Measurements from ENCODE around the gene ST6GAL2. TPM values are rescaled to one million over a fixed set of nuclear protein-coding genes. Genes with fewer than 3 reads are reported as not detected.

Gene ST6GAL2
- total RNA-seq, 1 donor from 2014 or later: not detected

GRCh38 chr2:106828119-106828518 lies 57.8 kb downstream of the ST6GAL2 start:
- DNase-seq (ENCODE audit: low read depth, low spot score): no peak

- DNase-seq (ENCODE audit: low read depth, low spot score): no peak
Observed at GRCh38 chr2:106827158-106827557, 58.8 kb downstream of the ST6GAL2 start.

GRCh38 chr2:106825161-106825560 lies 60.8 kb downstream of the ST6GAL2 start:
- no peak for DNase-seq (ENCODE audit: low read depth, low spot score)

GRCh38 chr2:106816974-106817373 lies 69.0 kb downstream of the ST6GAL2 start:
- no peak for DNase-seq (ENCODE audit: low read depth, low spot score)

GRCh38 chr2:106812841-106813240 lies 73.1 kb downstream of the ST6GAL2 start:
- no peak for DNase-seq (ENCODE audit: low read depth, low spot score)

GRCh38 chr2:106812383-106812782 lies 73.6 kb downstream of the ST6GAL2 start:
- no peak for DNase-seq (ENCODE audit: low read depth, low spot score)

GRCh38 chr2:106805716-106806115 lies 80.3 kb downstream of the ST6GAL2 start:
- no peak for DNase-seq (ENCODE audit: low read depth, low spot score)

GRCh38 chr2:106804161-106804560 lies 81.8 kb downstream of the ST6GAL2 start:
- no peak for DNase-seq (ENCODE audit: low read depth, low spot score)

GRCh38 chr2:106800976-106801655 lies 84.9 kb downstream of the ST6GAL2 start:
- DNase-seq (ENCODE audit: low read depth, low spot score): no peak

GRCh38 chr2:106800180-106800579 lies 85.8 kb downstream of the ST6GAL2 start:
- no peak for DNase-seq (ENCODE audit: low read depth, low spot score)

- DNase-seq (ENCODE audit: low read depth, low spot score): no peak
Observed at GRCh38 chr2:106798826-106799552, 87.0 kb downstream of the ST6GAL2 start.

GRCh38 chr2:106797494-106797893 lies 88.5 kb downstream of the ST6GAL2 start:
- no peak for DNase-seq (ENCODE audit: low read depth, low spot score)

GRCh38 chr2:106792671-106793070 lies 93.3 kb downstream of the ST6GAL2 start:
- DNase-seq (ENCODE audit: low read depth, low spot score): no peak

GRCh38 chr2:106789185-106789584 lies 96.8 kb downstream of the ST6GAL2 start:
- DNase-seq (ENCODE audit: low read depth, low spot score): no peak

GRCh38 chr2:106782681-106783080 lies 103.3 kb downstream of the ST6GAL2 start:
- no peak for DNase-seq (ENCODE audit: low read depth, low spot score)

- DNase-seq (ENCODE audit: low read depth, low spot score): no peak
Observed at GRCh38 chr2:106781196-106781595, 104.8 kb downstream of the ST6GAL2 start.

GRCh38 chr2:106771811-106772210 lies 114.2 kb downstream of the ST6GAL2 start:
- no peak for DNase-seq (ENCODE audit: low read depth, low spot score)

- no peak for DNase-seq (ENCODE audit: low read depth, low spot score)
Observed at GRCh38 chr2:106770986-106771385, 115.0 kb downstream of the ST6GAL2 start.

- DNase-seq (ENCODE audit: low read depth, low spot score): no peak
Observed at GRCh38 chr2:106764614-106765013, 121.4 kb downstream of the ST6GAL2 start.

GRCh38 chr2:106759966-106760365 lies 126.0 kb downstream of the ST6GAL2 start:
- DNase-seq (ENCODE audit: low read depth, low spot score): no peak

GRCh38 chr2:106758901-106759497 lies 127.0 kb downstream of the ST6GAL2 start:
- no peak for DNase-seq (ENCODE audit: low read depth, low spot score)

All from pulmonary artery endothelial cell (primary cell).